GM19455 (cell line): Measurements from ENCODE around the gene SEC31A.
"Not testable (repeated sequence)": the region's sequence is repeated elsewhere in the genome, so short reads cannot be mapped to it uniquely, and the experiment has no call there.

ENCODE experiments used
- ATAC-seq: cut with Tn5 transposase; IDR thresholded peaks from one replicate; pipeline ENCODE4 v1.9.1; 2021; ENCODE audit not compliant: unreplicated experiment

Gene SEC31A, protein sequence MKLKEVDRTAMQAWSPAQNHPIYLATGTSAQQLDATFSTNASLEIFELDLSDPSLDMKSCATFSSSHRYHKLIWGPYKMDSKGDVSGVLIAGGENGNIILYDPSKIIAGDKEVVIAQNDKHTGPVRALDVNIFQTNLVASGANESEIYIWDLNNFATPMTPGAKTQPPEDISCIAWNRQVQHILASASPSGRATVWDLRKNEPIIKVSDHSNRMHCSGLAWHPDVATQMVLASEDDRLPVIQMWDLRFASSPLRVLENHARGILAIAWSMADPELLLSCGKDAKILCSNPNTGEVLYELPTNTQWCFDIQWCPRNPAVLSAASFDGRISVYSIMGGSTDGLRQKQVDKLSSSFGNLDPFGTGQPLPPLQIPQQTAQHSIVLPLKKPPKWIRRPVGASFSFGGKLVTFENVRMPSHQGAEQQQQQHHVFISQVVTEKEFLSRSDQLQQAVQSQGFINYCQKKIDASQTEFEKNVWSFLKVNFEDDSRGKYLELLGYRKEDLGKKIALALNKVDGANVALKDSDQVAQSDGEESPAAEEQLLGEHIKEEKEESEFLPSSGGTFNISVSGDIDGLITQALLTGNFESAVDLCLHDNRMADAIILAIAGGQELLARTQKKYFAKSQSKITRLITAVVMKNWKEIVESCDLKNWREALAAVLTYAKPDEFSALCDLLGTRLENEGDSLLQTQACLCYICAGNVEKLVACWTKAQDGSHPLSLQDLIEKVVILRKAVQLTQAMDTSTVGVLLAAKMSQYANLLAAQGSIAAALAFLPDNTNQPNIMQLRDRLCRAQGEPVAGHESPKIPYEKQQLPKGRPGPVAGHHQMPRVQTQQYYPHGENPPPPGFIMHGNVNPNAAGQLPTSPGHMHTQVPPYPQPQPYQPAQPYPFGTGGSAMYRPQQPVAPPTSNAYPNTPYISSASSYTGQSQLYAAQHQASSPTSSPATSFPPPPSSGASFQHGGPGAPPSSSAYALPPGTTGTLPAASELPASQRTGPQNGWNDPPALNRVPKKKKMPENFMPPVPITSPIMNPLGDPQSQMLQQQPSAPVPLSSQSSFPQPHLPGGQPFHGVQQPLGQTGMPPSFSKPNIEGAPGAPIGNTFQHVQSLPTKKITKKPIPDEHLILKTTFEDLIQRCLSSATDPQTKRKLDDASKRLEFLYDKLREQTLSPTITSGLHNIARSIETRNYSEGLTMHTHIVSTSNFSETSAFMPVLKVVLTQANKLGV

DNA sequence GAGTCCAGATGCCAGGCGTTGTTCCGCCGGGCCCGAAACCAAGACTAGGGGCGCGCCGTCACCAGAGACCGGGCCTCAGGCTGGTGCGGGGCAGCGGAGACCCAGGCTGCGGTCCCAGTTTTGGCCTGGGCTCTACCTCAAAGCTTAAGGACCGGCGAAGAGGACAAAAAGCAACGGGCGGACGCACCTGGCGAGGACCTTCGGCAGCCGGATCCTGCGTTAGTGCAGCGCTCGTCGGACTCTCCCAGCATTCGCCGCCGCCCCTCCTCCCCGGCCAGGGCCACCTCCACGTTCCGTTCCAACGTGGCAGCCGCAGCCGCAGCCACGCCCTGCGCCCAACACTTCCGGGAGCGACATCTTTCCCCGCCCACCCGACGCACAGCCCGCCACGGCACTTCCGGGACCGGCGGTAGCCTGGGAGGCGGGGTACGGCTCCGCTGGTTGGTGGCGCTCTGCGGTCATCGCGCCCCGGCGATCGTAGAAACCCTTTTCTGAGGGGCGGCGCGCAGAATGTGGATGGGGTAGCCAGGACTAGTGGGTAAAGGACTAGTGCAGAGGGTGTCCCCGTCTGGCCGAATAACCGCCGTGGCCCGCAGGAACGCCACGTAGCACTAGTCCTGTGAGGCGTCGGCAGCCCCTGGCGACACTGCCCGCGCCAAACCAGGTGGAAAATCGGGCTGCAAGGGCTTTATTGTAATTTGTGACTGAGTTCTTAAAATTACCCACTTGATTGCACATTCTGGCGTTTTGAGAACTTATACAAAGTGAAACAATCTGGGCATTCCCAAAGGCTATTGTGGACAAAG lies at the start of gene SEC31A:
SEC31A (minus strand) TSS at position 253 of the 806 bp plus-strand sequence. CDS start 9,217 bp downstream, outside the sequence.
- peak; percentile 92 for ATAC-seq

DNA sequence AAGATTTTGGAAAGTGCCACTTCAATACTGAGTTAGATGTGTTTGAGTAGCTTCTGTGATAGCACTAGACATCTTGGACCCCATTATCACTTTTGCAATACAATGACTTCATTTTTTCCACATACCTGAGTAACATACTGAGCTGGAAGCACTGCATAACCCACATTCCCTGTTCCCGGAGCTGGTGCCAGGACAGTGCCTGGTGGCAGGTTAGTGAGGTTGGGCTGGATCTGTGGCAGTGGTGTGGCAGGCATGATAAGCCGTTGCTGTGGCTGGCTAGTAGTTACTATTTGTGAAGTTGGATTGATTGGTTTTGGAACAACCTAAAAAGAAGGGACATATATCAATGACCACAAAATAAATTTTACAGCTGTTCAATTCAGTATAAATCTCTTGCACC lies 48.5 kb upstream of the SEC31A start:
- no peak for ATAC-seq

DNA sequence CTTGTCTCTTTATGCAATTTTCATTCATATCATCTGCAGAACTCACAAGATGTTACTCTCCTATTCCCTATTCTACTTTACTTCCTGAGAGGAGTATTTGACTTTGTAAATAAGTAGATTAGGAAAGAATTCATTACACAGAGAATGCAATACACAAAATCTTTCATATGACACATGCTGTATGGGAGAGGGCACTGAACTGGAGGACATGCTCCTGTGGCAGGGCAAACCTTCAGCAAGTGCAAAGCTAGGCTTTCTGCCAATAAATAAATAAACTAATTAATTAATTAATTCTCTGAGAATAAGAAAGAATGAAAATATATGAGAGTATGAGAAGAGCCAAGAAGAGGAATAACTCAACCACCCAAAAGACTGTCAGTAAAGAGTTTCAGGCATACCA lies 43.5 kb upstream of the SEC31A start:
- ATAC-seq: no peak

DNA sequence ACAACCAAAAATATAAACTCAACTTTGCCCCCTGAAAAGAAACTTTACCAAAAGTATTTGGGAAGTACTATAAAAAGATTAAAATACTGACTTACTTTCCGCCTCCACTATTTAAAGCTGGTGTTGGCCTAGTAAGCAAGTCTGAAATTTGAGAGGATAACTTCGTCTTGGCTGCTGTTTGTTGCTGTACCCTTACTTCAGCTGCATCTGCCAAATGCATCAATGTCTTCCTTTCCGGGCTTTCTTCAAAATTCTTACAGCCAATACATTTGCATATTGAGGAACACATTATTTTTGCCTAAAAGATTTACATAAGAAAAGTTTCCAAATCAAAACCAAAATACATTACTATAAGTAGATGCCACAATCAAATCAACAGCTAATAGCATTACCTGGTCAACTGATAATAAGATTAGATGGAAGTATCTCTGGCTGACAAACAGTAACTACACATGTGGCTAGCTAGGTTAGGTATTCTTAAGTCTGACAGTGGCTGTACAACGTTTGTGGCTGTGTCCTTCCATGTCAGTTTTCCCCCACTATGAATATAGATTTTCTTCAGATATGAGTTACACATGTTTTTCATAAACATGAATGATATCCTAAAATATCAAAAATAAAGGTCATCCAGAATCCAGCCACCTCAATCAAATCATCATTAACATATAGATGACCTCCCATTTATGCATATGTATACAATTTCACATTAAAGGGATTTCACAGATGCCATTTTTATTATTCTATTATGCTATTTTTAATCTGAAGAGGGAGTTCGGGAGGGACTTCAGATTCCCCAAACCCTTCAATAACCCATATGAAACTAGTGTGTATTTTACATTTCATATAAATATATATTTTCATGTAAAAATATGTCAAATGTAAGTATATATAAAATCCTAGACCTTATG lies 40.1 kb upstream of the SEC31A start:
- ATAC-seq: no peak

DNA sequence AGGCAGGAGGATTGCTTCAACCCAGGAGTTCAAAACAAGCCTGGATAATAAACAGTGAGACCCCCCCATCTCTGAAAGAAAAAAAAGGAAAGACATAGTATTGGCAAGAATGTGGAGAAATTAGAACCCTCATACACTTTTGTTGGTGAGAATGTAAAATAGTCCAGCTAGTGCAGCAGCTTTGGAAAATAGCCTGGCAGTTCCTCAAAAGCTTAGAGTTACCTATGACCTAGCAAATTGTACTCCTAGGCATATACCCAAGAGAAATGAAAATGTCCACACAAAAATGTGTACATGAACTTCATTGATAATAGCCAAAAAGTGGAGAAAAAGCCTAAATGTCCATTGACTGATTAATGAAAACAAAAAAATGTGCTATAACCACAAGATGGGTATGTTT lies 30.8 kb upstream of the SEC31A start:
- ATAC-seq: no peak

DNA sequence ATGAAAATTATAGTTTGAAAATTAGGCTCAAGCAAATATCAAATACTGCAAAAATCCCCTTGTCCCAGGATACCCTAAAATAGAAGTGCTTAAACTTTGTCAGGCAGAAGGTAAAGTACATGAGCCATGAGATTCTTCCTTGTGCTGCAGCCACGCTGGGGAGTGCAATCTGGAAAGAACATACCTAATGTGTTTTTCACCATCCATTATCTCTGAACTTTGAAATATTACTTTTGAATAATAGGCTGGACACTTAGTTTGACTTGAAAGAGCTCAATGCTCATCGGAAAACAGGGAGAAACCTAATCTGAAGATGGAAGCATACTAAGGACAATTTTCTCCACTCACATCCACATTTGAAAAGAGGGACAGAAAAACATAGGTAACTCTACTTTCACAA lies 28.4 kb upstream of the SEC31A start:
- no peak for ATAC-seq

DNA sequence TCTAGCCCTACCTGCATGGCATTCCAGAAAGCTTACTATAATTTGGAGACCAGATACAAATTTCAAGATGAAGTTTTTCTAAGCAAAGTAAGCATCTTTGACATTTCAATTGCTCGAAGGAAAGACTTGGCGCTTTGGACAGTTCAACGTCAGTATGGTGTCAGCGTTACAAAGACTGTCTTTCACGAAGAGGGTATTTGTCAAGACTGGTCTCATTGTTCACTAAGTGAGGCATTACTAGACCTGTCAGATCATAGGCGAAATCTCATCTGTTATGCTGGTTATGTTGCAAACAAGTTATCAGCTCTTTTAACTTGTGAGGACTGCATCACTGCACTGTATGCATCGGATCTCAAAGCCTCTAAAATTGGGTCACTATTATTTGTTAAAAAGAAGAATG lies 27.1 kb upstream of the SEC31A start:
- no peak for ATAC-seq

DNA sequence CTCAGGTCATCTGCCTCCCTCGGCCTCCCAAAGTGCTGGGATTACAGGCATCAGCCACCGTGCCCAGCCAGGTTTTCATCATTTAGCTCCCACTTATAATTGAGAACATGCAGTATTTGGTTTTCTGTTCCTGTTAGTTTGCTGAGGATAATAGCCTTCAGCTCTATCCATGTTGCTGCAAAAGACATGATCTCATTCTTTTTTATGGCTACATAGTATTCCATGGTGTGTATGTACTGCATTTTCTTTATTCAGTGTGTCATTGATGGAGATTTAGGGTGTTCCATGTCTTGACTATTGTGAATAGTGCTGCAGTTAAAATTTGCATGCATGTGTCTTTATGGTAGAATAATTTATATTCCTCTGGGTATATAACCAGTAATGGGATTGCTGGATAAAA lies 23.0 kb upstream of the SEC31A start:
- ATAC-seq: not testable (repeated sequence)

DNA sequence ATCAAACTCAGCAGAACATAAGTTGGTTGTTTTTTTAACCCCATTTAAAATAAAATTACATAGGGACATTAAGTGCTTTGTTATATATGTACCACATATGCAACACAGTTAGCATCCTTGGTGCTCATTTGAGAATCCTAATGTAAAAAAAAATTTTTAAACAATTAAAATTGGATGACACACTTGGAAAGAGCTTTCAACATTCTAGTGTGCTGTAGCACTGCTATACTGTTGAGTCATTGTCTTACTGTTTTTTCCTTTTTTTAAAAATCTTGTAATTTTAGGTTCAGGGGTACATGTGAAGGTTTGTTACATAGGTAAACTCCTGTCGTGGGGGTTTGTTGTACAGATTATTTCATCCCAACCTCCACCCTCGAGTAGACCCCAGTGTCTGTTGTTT lies 22.4 kb upstream of the SEC31A start:
- no peak for ATAC-seq

DNA sequence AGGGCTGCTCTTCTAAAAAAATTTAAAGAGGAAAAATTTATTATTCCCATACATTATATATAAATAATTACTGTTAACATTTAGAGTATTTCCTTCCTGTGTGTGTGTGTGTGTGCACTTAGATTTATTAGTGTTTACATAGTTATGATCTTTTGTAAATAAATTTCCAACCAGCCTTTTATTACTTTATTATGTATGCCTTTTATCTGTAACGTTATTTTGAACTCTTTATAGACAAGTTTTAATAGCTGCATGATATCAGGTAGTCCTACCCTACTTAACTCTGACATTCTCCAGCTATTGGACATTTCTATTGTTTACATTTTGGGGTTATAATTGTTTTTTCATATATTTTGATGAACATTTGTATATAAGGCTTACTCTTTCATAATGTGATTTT lies 18.4 kb upstream of the SEC31A start:
- ATAC-seq: no peak

DNA sequence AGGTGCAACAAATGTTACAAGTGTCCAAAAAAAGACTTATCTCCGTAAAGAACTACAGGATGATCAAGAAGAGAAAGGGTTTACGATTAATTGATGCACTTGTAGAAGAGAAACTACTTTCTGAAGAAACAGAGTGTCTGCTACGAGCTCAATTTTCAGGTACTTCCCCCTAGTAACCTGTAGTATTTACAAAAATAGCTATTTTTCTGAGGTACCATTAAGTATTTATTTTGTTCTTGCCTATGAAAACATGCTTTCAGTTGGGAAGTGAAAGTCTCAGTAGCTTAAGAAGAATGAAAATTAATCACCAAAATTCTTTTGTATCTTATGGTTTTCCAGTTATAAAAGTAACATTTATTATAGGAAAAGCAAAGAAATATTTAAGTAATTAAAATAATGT lies 15.5 kb upstream of the SEC31A start:
- no peak for ATAC-seq

DNA sequence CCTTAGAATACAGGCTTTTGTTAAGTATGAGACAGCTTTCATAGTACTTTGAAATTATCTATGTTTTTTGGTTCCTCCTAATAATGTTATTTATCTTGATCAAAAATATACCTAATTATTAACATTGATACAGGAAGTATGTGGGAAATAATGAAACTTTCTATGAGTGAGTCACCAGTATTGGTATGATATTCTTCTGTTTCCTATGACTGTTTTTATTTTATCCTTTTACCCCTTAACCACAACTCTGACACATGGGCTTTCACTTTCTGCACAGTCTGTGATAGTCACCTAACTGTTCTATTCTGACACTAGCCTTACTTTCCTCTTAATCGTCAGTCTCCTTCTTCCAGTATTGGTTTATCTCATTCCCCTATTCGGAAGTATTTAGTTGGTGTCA lies 14.3 kb upstream of the SEC31A start:
- ATAC-seq: peak; percentile 39

DNA sequence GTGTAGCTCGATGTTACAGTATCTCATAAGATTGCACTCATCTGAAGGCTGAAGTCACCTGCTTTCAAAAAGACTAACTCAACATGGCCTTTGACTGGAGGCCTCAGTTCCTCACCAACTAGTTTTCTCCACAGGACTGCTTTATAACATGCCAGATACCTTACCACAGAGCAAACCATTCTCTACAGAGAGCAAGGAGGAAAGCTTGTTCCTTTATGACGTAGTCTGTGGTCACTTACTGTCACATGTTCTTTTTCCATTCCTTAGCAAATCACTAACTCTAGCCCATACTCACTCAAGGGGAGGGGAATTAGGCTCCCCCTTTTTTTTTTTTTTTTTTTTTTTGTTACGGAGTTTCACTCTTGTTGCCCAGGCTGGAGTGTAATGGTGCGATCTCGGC lies 12.8 kb upstream of the SEC31A start:
- no peak for ATAC-seq

DNA sequence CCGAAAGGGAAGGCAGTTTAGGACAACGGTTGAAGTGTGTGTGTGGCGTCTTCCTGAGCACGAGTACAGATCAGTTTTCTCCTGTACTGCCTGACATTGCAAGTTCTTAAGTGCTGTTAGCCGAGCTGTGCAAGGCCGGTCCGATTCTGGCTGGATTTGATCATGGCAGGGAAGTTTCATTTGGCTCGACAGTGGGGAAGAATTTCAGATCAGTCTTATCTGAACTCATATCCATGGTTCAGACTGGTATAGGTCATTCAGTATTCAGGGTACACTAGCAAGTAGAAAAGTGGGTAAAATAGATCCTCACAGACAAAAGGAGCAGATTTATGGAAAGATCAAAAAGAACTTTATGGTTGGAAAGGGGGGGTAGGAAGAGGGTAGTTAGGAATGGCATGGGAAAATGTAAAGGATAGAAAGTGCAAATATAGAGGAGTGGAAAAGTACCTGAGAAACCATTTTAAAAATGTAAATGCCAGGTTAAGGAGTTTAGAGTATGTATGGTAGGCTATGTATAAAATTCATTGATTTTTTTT lies 10.3 kb upstream of the SEC31A start:
- ATAC-seq: no peak

DNA sequence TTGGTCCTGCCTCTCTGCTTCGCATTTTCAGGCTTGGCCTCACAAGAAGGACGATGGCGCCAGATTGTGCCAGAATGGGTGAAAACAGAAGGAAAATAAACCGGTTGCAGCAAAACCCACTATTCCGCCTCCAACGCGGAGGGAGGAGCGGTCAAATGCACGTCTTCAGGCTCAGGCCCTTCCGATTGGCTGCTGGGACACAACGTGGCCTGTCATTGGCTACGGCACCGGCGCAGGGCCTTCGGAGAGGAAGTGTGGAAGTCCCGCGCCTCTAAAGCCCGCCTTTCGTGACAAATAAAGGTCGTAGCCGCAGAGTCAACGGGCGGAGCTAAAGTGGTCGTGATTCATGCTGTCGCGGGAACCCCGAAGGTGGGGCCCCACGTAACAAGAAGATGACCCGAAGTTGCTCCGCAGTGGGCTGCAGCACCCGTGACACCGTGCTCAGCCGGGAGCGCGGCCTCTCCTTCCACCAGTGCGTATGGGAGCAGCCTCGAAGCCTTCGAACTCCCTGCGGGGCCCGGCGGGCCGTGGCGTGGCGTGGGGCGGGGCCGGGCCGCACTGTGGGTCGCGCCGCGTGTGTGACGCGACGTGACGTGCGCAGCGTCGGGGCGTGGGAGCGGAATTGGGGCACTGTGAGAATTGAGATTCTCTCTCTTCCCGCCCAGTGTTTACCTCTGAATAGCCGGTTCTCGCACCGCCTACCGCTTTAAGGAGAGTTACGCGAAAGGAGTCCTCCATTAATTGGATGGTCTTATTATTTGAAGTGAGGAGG lies 9.6 kb upstream of the SEC31A start, which contains the start of gene THAP9:
THAP9 (plus strand) TSS at position 325 of the 772 bp plus-strand sequence; CDS start at position 393, 68 bp downstream.
- ATAC-seq: peak; percentile 90

DNA sequence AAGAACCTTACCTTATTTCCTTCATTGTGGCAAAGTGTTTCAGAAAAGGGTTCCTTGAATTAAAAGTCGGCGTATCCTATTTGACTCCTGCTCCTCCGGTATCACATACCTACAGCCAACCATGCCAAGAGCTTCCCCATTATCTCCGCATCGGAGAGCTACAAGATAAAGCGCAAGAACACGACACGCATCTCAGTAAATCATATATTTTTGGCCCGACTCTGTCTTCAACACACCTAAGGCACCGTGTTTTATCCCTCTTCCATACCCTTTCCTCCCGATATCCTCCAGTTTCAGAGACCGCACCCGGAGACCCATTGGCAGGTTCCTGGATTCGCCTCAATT lies 9.1 kb upstream of the SEC31A start:
- peak; percentile 1 for ATAC-seq

DNA sequence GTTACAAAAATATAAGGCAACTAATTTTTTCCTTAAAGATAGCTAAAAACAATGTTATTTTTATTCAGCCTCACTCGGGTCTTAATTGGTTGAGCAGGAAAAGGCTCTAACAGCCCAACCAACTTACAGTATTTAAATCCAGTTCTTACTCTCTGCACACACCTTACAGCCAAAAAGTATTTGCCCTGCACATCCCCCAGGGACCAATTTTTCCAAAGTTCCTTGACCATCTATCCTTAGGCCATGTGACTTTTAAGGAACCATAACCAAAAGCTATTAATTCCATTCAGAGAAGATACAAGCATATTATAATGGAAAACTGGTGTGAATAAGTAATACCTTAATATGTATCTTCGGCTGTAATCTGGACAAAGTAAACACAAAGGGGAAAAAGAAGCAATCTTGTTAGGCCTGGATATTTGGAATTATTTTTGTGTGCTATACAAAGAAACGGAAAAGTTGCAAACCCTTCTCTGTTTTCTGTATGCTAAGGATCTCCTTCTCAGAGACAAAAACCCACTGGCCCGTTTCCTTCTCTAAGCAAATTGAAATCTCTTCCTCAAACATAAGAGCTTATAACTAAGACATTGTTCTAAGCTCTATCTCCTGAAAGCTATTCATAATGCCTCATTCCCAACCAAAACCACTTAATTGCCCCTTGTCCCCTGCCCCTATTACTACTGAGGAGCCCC lies 8.6 kb upstream of the SEC31A start:
- ATAC-seq: no peak
